Bronchial epithelial cell (primary cell): ENCODE measurements around the gene THRB. TPM values are rescaled to one million over a fixed set of nuclear protein-coding genes. Genes with fewer than 3 reads are reported as not detected.

ENCODE experiments used
- DNase-seq: peaks from one replicate; pipeline ENCODE4 v3.0.0-alpha.2; 2010; ENCODE audit warnings: low read depth
- FAIRE-seq: peaks from 2 replicates; lab custom pipeline; 2011; peaks lifted over from hg19 to GRCh38; lab: Jason Lieb, UNC
- H3K27me3 ChIP-seq: 2 replicates; pipeline ENCODE4 v1.5.1; 2011; ENCODE audit warnings: low read length; ENCODE audit not compliant: control insufficient read depth, insufficient read depth
- H3K36me3 ChIP-seq: 2 replicates; pipeline ENCODE4 v1.5.1; 2011; ENCODE audit warnings: low read length; ENCODE audit not compliant: control insufficient read depth, insufficient read depth
- H3K4me3 ChIP-seq: 2 replicates; pipeline ENCODE4 v1.5.1; 2011; ENCODE audit warnings: mild to moderate bottlenecking, low read depth, low read length, control low read depth
- CTCF ChIP-seq: IDR thresholded peaks from 2 replicates; pipeline ENCODE4 v1.5.1; 2011; ENCODE audit warnings: mild to moderate bottlenecking, moderate library complexity, low read length, control low read depth, inconsistent platforms; ENCODE audit not compliant: insufficient read depth, severe bottlenecking
- total RNA-seq: library from RNA; depleted of rRNA; stranded (reverse); fragments of >200 nt; gene quantifications from 2 replicates; pipeline ENCODE4 v1.2.1, GENCODE V29; 2014

Gene THRB
- total RNA-seq, 1 donor from 2014 or later = 7.6 TPM

- Histone ChIP-seq H3K27me3 (no peaks in the 10 kb centered on the region), H3K4me3 (no peak overlapping the region), H3K36me3 (no peaks in the 10 kb centered on the region)
- no peak for FAIRE-seq
- no peak for TF ChIP-seq CTCF
- no peak for DNase-seq
These were observed 328.1 kb downstream of the THRB start for GRCh38 chr3:24166515-24166914.

DNA sequence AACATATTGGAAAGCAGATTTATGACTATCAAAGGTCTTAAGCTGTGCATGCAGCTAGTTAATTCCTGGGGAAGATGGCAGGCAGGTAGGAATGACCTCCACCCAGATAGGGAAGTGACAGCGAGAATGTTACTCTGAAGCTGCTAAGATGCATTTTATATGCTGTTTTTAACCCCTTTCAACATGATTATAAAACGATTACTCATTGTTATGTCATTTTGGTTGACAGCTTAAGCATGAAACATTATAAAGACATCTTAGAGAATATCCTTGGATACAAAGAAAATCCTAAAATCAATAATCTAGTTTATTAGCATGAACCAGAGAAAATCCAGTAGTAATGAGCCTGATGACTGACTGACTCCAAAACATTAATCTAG, 329.1 kb downstream of the THRB start:
- FAIRE-seq = no peak
- Histone ChIP-seq H3K27me3 (no peaks in the 10 kb centered on the region), H3K4me3 (no peak overlapping the region), H3K36me3 (no peaks in the 10 kb centered on the region)
- no peak for DNase-seq
- no peak for TF ChIP-seq CTCF

- Histone ChIP-seq H3K4me3 (no peak overlapping the region), H3K27me3 (no peaks in the 10 kb centered on the region), H3K36me3 (no peaks in the 10 kb centered on the region)
- DNase-seq = no peak
- no peak for FAIRE-seq
- no peak for TF ChIP-seq CTCF
These were observed 329.6 kb downstream of the THRB start for GRCh38 chr3:24164967-24165602.

- DNase-seq (no peak), FAIRE-seq (no peak)
- no peaks in the 10 kb centered on the region for H3K36me3 ChIP-seq
- no peak overlapping the region for H3K4me3 ChIP-seq
- no peaks in the 10 kb centered on the region for H3K27me3 ChIP-seq
- TF ChIP-seq CTCF = no peak
These were observed 331.7 kb downstream of the THRB start for GRCh38 chr3:24162929-24163328.

DNA sequence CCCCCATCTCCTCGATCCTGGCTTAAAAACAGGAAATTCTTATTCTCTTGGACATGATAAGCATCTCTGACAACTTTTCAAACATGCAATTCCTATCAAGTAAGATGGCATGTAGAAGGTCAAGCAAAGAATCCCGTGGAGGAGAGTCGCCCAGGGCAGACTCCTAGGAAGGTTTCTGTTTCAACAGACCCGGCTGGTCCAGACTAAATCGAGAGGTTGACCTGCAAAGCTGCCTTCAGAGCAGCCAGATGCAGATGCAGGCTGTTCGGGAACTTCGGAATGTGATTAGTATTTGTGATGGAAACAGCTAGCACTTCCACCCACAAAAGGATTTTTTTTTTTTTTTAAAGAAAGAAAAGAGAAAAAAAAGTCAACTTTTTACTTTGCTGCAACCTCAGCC, 332.8 kb downstream of the THRB start:
- no peak for TF ChIP-seq CTCF
- no peaks in the 10 kb centered on the region for H3K27me3 ChIP-seq
- no peaks in the 10 kb centered on the region for H3K36me3 ChIP-seq
- DNase-seq (no peak), FAIRE-seq (no peak)
- H3K4me3 ChIP-seq = no peak overlapping the region

- no peak for FAIRE-seq
- DNase-seq = no peak
These were observed 334.1 kb downstream of the THRB start for GRCh38 chr3:24160424-24161095.

More at GRCh38 chr3:24160424-24161095, 334.1 kb downstream of the THRB start:
- Histone ChIP-seq H3K27me3 (no peaks in the 10 kb centered on the region), H3K36me3 (no peaks in the 10 kb centered on the region), H3K4me3 (no peak overlapping the region)
- no peak for TF ChIP-seq CTCF
